ENCODE measurements around the gene STAC3. TPM values are rescaled to one million over a fixed set of nuclear protein-coding genes. Genes with fewer than 3 reads are reported as not detected.

STAC3 gene
- total RNA-seq, 1 experiment from 2014 or later: 2.2 TPM

GRCh38 chr12:57195611-57196371 is 55.2 kb downstream of the STAC3 start:
- no TSS peak for BruUV-seq (replicated peaks)
- Histone ChIP-seq H2AFZ (no peak overlapping the region), H3K27ac (no peak overlapping the region), H4K20me1 (ENCODE audit: insufficient read depth) (no peaks in the 10 kb centered on the region), H3K27me3 (ENCODE audit: insufficient read depth, low read depth) (no peaks in the 10 kb centered on the region), H3F3A (ENCODE audit: insufficient read depth, low read depth) (no peaks in the 10 kb centered on the region), H3K79me2 (ENCODE audit: low read depth) (no peaks in the 10 kb centered on the region), H3K4me3 (no peak overlapping the region), H3K9me2 (ENCODE audit: insufficient read depth) (no peaks in the 10 kb centered on the region), H3K4me1 (replicated peaks; ENCODE audit: insufficient read depth) (no peaks in the 10 kb centered on the region), H3K4me2 (no peak overlapping the region), H3K36me3 (ENCODE audit: low read depth) (no peaks in the 10 kb centered on the region), H3K9me3 (ENCODE audit: insufficient read depth, low read depth) (no peaks in the 10 kb centered on the region)
- ChIA-PET POLR2A (ENCODE audit: unreplicated experiment) (no interaction called here), CTCF (interaction anchor here (0.6 kb wide), 1 partner anchor 42 kb away, joined by 6 read pairs; no protein-coding TSS in a partner anchor)
- no peak for DNase-seq
- TF ChIP-seq EZH2 (IDR thresholded peaks at IDR 0.05; ENCODE audit: low read depth) (no peak), CTCF (conservative IDR thresholded peaks at IDR 0.05) (no peak)
- intact Hi-C loops (cut with micrococcal nuclease; ENCODE audit: unreplicated experiment): no loop called here

- TF ChIP-seq CTCF (conservative IDR thresholded peaks at IDR 0.05) (no peak), EZH2 (IDR thresholded peaks at IDR 0.05; ENCODE audit: low read depth) (no peak)
- CTCF ChIA-PET: no interaction called here
- Histone ChIP-seq H2AFZ (no peak overlapping the region), H3K27me3 (ENCODE audit: insufficient read depth, low read depth) (no peaks in the 10 kb centered on the region), H3K36me3 (ENCODE audit: low read depth) (no peaks in the 10 kb centered on the region), H4K20me1 (ENCODE audit: insufficient read depth) (no peaks in the 10 kb centered on the region), H3K4me1 (replicated peaks; ENCODE audit: insufficient read depth) (no peaks in the 10 kb centered on the region), H3K9me2 (ENCODE audit: insufficient read depth) (no peaks in the 10 kb centered on the region), H3K9me3 (ENCODE audit: insufficient read depth, low read depth) (no peaks in the 10 kb centered on the region), H3K4me2 (no peak overlapping the region), H3K79me2 (ENCODE audit: low read depth) (no peaks in the 10 kb centered on the region), H3K27ac (no peak overlapping the region), H3K4me3 (no peak overlapping the region), H3F3A (ENCODE audit: insufficient read depth, low read depth) (no peaks in the 10 kb centered on the region)
- DNase-seq: no peak
- BruUV-seq (replicated peaks): no TSS peak
- intact Hi-C loops (cut with micrococcal nuclease; ENCODE audit: unreplicated experiment): no loop called here
- POLR2A ChIA-PET (ENCODE audit: unreplicated experiment): no interaction called here
Observed at GRCh38 chr12:57195186-57195585, 55.8 kb downstream of the STAC3 start.

- H3K4me2 ChIP-seq: no peak overlapping the region
- H3K36me3 ChIP-seq (ENCODE audit: low read depth): no peaks in the 10 kb centered on the region
- H3K27ac ChIP-seq: no peak overlapping the region
- H4K20me1 ChIP-seq (ENCODE audit: insufficient read depth): no peaks in the 10 kb centered on the region
- no peaks in the 10 kb centered on the region for H3K4me1 ChIP-seq (replicated peaks; ENCODE audit: insufficient read depth)
- no peaks in the 10 kb centered on the region for H3K9me2 ChIP-seq (ENCODE audit: insufficient read depth)
- TF ChIP-seq EZH2 (IDR thresholded peaks at IDR 0.05; ENCODE audit: low read depth) (no peak), CTCF (conservative IDR thresholded peaks at IDR 0.05) (no peak)
- H2AFZ ChIP-seq: no peak overlapping the region
- POLR2A ChIA-PET (ENCODE audit: unreplicated experiment): interaction anchor here (0.6 kb wide), 1 partner anchor 173 kb away, joined by 16 read pairs; no protein-coding TSS in a partner anchor
- no peaks in the 10 kb centered on the region for H3K9me3 ChIP-seq (ENCODE audit: insufficient read depth, low read depth)
- DNase-seq: no peak
- CTCF ChIA-PET: no interaction called here
- no TSS peak for BruUV-seq (replicated peaks)
- intact Hi-C loops (cut with micrococcal nuclease; ENCODE audit: unreplicated experiment): no loop called here
- no peaks in the 10 kb centered on the region for H3K79me2 ChIP-seq (ENCODE audit: low read depth)
- H3K27me3 ChIP-seq (ENCODE audit: insufficient read depth, low read depth): no peaks in the 10 kb centered on the region
- H3F3A ChIP-seq (ENCODE audit: insufficient read depth, low read depth): no peaks in the 10 kb centered on the region
- H3K4me3 ChIP-seq: no peak overlapping the region
Observed at GRCh38 chr12:57194253-57194652, 56.7 kb downstream of the STAC3 start.

All from PC-9 (cell line).